ENCODE results near the gene CELSR1. TPM values are rescaled to one million over a fixed set of nuclear protein-coding genes. Genes with fewer than 3 reads are reported as not detected.

The CELSR1 gene
- total RNA-seq, 1 experiment from 2014 or later = 22.6 TPM

DNA sequence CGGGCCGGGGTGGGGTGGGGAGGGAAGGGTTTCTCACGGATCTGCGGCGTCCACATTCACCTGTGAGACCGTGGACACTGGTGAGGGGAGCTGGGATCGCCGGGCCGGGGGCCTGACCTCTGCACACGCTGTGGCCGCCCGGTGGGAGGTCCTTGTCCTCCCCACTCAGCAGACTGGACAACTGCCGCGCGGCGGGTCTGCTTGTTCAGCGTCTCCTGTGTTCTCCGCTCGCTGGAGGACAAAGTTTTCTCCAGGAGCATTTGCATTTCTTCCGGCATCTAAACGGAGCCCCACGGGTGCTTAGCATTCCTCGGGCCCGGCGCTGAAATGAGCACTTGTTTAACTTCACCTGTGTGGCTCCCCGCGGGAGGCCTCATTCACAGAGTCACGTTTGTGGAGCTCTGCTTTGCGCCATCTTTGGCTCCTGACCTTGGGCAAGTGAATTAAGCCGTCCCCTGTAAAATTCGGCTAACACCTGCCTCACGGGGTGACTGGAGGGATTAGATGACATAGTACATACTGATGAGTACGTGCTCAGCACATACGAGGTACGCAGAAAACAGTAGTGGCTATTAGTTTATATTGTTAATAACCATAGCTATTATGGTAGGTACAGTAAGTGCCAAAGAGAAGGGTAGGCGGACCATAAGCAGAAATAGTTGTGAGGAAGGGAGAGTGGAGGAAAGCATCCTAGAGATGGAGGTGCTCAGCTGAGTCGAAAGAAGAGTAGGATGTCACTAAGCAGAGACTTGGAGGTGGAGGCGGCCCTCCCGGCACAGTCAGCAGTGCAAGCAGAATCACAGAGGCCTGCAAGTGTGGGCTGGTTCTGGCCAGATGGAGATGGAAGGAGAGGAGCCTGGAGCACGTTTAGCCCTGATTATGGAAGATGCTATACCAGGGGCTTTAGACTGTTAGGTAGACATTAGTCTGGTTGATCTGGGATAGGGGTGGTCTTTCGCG lies 201.0 kb downstream of the CELSR1 start:
- Mint-ChIP-seq H3K27ac (peak overlapping the region; percentile 84 to 98 (median 96)), H3K36me3 (ENCODE audit: insufficient read depth in 1 of 3, low read depth in 3 of 3) (peaks cover 33 to 67% (median 39%) of the 10 kb centered on the region in 3 experiments), H3K9me3 (no peaks in the 10 kb centered on the region; a peak in 2 of 5 replicates), H3K4me3 (peak overlapping the region; percentile 96 to 98), H3K27me3 (ENCODE audit: low read depth) (no peaks in the 10 kb centered on the region), H3K4me1 (peaks cover 15 to 23% of the 10 kb centered on the region in 2 experiments)
- H3K4me2 ChIP-seq (ENCODE audit: insufficient read depth, insufficient read length, low read length) = peak overlapping the region; percentile 82
- no peak overlapping the region for H4K8ac ChIP-seq (replicated peaks; ENCODE audit: insufficient read length, low read depth, low read length)
- no peaks in the 10 kb centered on the region for H4K20me1 ChIP-seq (ENCODE audit: control insufficient read depth, insufficient read depth, insufficient read length)
- no peak overlapping the region for H2BK20ac ChIP-seq (ENCODE audit: low read depth, low read length, poor library complexity, severe bottlenecking)
- WGBS (ENCODE audit: extremely low coverage, insufficient read length, low lambda C conversion rate) = no CpG with 5 or more reads among the region's 42 CpGs
- H3K56ac ChIP-seq (ENCODE audit: insufficient read length, low read depth, low read length) = no peak overlapping the region
- H4K5ac ChIP-seq (ENCODE audit: insufficient read length, low read depth, low read length) = no peak overlapping the region
- H3K79me2 ChIP-seq (ENCODE audit: insufficient read depth, low read length) = peaks cover 3% of the 10 kb centered on the region; the same call in 1 of the 2 replicates
- H3K27me3 ChIP-seq (ENCODE audit: insufficient read depth, low read length) = no peaks in the 10 kb centered on the region
- H3K4ac ChIP-seq (ENCODE audit: low read depth, low read length) = no peak overlapping the region
- H3K9me3 ChIP-seq (ENCODE audit: control insufficient read depth, low read depth, low read length) = no peaks in the 10 kb centered on the region
- no peaks in the 10 kb centered on the region; the same call in 1 of the 2 replicates for H3K4me1 ChIP-seq (ENCODE audit: insufficient read depth, low read length)
- H2AFZ ChIP-seq (ENCODE audit: low read length) = no peak overlapping the region
- H2BK15ac ChIP-seq (ENCODE audit: low read depth, low read length) = no peak overlapping the region
- H3K23ac ChIP-seq (ENCODE audit: insufficient read length, low read depth, low read length) = no peak overlapping the region
- H3K23me2 ChIP-seq (ENCODE audit: insufficient read length, low read depth, low read length, poor library complexity, severe bottlenecking) = peaks cover 11% of the 10 kb centered on the region
- TF ChIP-seq, protein P1, sequence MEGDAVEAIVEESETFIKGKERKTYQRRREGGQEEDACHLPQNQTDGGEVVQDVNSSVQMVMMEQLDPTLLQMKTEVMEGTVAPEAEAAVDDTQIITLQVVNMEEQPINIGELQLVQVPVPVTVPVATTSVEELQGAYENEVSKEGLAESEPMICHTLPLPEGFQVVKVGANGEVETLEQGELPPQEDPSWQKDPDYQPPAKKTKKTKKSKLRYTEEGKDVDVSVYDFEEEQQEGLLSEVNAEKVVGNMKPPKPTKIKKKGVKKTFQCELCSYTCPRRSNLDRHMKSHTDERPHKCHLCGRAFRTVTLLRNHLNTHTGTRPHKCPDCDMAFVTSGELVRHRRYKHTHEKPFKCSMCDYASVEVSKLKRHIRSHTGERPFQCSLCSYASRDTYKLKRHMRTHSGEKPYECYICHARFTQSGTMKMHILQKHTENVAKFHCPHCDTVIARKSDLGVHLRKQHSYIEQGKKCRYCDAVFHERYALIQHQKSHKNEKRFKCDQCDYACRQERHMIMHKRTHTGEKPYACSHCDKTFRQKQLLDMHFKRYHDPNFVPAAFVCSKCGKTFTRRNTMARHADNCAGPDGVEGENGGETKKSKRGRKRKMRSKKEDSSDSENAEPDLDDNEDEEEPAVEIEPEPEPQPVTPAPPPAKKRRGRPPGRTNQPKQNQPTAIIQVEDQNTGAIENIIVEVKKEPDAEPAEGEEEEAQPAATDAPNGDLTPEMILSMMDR (conservative IDR thresholded peaks at IDR 0.05) = no peak
- no peak overlapping the region for H2BK12ac ChIP-seq (ENCODE audit: insufficient read length, low read depth, low read length)
- H3K14ac ChIP-seq (ENCODE audit: insufficient read depth, low read length) = no peak overlapping the region
- no peak overlapping the region for H4K91ac ChIP-seq (ENCODE audit: insufficient read length, low read depth, low read length)
- no peak overlapping the region for H3K18ac ChIP-seq (ENCODE audit: insufficient read length, low read depth, low read length)
- H3K9ac ChIP-seq (ENCODE audit: extremely low read depth, insufficient read length, low read length) = peak overlapping the region; percentile 33
- H2BK5ac ChIP-seq (ENCODE audit: insufficient read length, low read length) = no peak overlapping the region
- no peak for DNase-seq
- H3T11ph ChIP-seq (ENCODE audit: low read length) = no peak overlapping the region
- H3K27ac ChIP-seq (ENCODE audit: insufficient read length, low read depth, low read length) = no peak overlapping the region
- no peak overlapping the region for H2BK120ac ChIP-seq (ENCODE audit: low read depth, low read length, poor library complexity, severe bottlenecking)
- no peak overlapping the region for H2AK5ac ChIP-seq (ENCODE audit: insufficient read length, low read length)
- peaks cover 5% of the 10 kb centered on the region for H3K79me1 ChIP-seq (ENCODE audit: insufficient read depth, low read depth, low read length, poor library complexity, severe bottlenecking)

Measured in H9 (cell line).